ENCODE measurements around the gene C8A. TPM values are rescaled to one million over a fixed set of nuclear protein-coding genes. Genes with fewer than 3 reads are reported as not detected.

Gene C8A
- total RNA-seq, 3 donors from 2014 or later = not detected

- no peak for TF ChIP-seq CTCF (IDR thresholded peaks at IDR 0.05)
- Histone ChIP-seq H3K4me1 (ENCODE audit: low read depth) (no peaks in the 10 kb centered on the region), H3K36me3 (ENCODE audit: low read depth) (no peaks in the 10 kb centered on the region), H3K4me3 (no peak overlapping the region), H3K9me3 (no peaks in the 10 kb centered on the region)
- intact Hi-C loops (cut with DNase I, micrococcal nuclease) = no loop called here
- ATAC-seq (no peak), DNase-seq (no peak)
Observed at GRCh38 chr1:56924116-56924515, 69.5 kb downstream of the C8A start.

- DNase-seq (no peak), ATAC-seq (no peak)
- Histone ChIP-seq H3K4me3 (no peak overlapping the region), H3K36me3 (ENCODE audit: low read depth) (no peaks in the 10 kb centered on the region), H3K9me3 (no peaks in the 10 kb centered on the region), H3K4me1 (ENCODE audit: low read depth) (no peaks in the 10 kb centered on the region)
- TF ChIP-seq CTCF (IDR thresholded peaks at IDR 0.05) = no peak
- intact Hi-C loops (cut with DNase I, micrococcal nuclease) = no loop called here
Observed at GRCh38 chr1:56925193-56925592, 70.6 kb downstream of the C8A start.

GRCh38 chr1:56927171-56927570 is 72.6 kb downstream of the C8A start:
- no peak overlapping the region for H3K4me3 ChIP-seq
- H3K36me3 ChIP-seq (ENCODE audit: low read depth) = no peaks in the 10 kb centered on the region
- ATAC-seq (no peak), DNase-seq (no peak)
- intact Hi-C loops (cut with DNase I, micrococcal nuclease) = no loop called here
- TF ChIP-seq CTCF (IDR thresholded peaks at IDR 0.05) = no peak
- no peaks in the 10 kb centered on the region for H3K9me3 ChIP-seq
- no peaks in the 10 kb centered on the region for H3K4me1 ChIP-seq (ENCODE audit: low read depth)

GRCh38 chr1:56927986-56928385 is 73.4 kb downstream of the C8A start:
- DNase-seq (no peak), ATAC-seq (no peak)
- H3K4me3 ChIP-seq = no peak overlapping the region
- intact Hi-C loops (cut with DNase I, micrococcal nuclease) = no loop called here
- H3K36me3 ChIP-seq (ENCODE audit: low read depth) = no peaks in the 10 kb centered on the region
- no peak for TF ChIP-seq CTCF (IDR thresholded peaks at IDR 0.05)
- H3K4me1 ChIP-seq (ENCODE audit: low read depth) = no peaks in the 10 kb centered on the region
- no peaks in the 10 kb centered on the region for H3K9me3 ChIP-seq

- ATAC-seq (no peak), DNase-seq (no peak)
- no peaks in the 10 kb centered on the region for H3K4me1 ChIP-seq (ENCODE audit: low read depth)
- H3K36me3 ChIP-seq (ENCODE audit: low read depth) = no peaks in the 10 kb centered on the region
- intact Hi-C loops (cut with DNase I, micrococcal nuclease) = no loop called here
- no peaks in the 10 kb centered on the region for H3K9me3 ChIP-seq
- no peak overlapping the region for H3K4me3 ChIP-seq
- TF ChIP-seq CTCF (IDR thresholded peaks at IDR 0.05) = no peak
Observed at GRCh38 chr1:56929492-56929891, 74.9 kb downstream of the C8A start.

GRCh38 chr1:56931211-56931610 is 76.6 kb downstream of the C8A start:
- ATAC-seq (no peak), DNase-seq (no peak)
- no peaks in the 10 kb centered on the region for H3K4me1 ChIP-seq (ENCODE audit: low read depth)
- intact Hi-C loops (cut with DNase I, micrococcal nuclease) = no loop called here
- no peak overlapping the region for H3K4me3 ChIP-seq
- TF ChIP-seq CTCF (IDR thresholded peaks at IDR 0.05) = no peak
- no peaks in the 10 kb centered on the region for H3K9me3 ChIP-seq
- H3K36me3 ChIP-seq (ENCODE audit: low read depth) = no peaks in the 10 kb centered on the region

Measured in mucosa of descending colon (tissue), 3 donors.